Aorta (tissue), 5 donors: ENCODE data around the gene FIGN. TPM values are rescaled to one million over a fixed set of nuclear protein-coding genes. Genes with fewer than 3 reads are reported as not detected.

Experiments used
- ATAC-seq: fragments of 200-7000 bp; cut with Tn5 transposase; one replicate; pipeline ENCODE4 v1.9.1; 2022; ENCODE audit warnings: moderate library complexity; ENCODE audit not compliant: low FRiP score
- DNase-seq, 2 donors: peaks; one replicate each; pipeline ENCODE4 v3.0.0-alpha.2; 2020
- H3K27ac ChIP-seq, 2 donors: one replicate each; pipeline ENCODE4 v1.5.1; 2013; ENCODE audit warnings: low read length in 2 of 2, mild to moderate bottlenecking in 2 of 2, moderate library complexity in 2 of 2, control low read depth in 1 of 2, inconsistent platforms in 1 of 2, low read depth in 1 of 2
- H3K27me3 ChIP-seq, 2 donors: one replicate each; pipeline ENCODE4 v1.6.1; 2013; ENCODE audit warnings: control low read depth in 1 of 2, low read length in 1 of 2, mild to moderate bottlenecking in 1 of 2, moderate library complexity in 1 of 2; ENCODE audit not compliant: insufficient read depth in 2 of 2, control insufficient read depth in 1 of 2
- H3K36me3 ChIP-seq, 2 donors: one replicate each; pipeline ENCODE4 v1.6.1; 2013; ENCODE audit warnings: control low read depth in 1 of 2, low read length in 1 of 2, mild to moderate bottlenecking in 1 of 2; ENCODE audit not compliant: insufficient read depth in 2 of 2, control insufficient read depth in 1 of 2
- H3K4me1 ChIP-seq, 2 donors: one replicate each; pipeline ENCODE4 v1.6.1; 2013; ENCODE audit warnings: low read length in 2 of 2, control low read depth in 1 of 2, mild to moderate bottlenecking in 1 of 2, moderate library complexity in 1 of 2; ENCODE audit not compliant: insufficient read depth in 2 of 2, control insufficient read depth in 1 of 2
- H3K4me3 ChIP-seq, 2 donors: one replicate each; pipeline ENCODE4 v1.5.1; 2013; ENCODE audit warnings: low read length in 2 of 2, control low read depth in 1 of 2, mild to moderate bottlenecking in 1 of 2
- H3K9me3 ChIP-seq: one replicate; pipeline ENCODE4 v1.6.1; 2013; ENCODE audit warnings: mild to moderate bottlenecking, low read length; ENCODE audit not compliant: control insufficient read depth
- whole genome bisulfite sequencing, 2 donors: extraction: QIAGEN DNeasy Blood & Tissue Kit; methylation state at CpG; one replicate each; pipeline ENCODE4 v1.1.7; 2013; 5-methylcytosine and 5-hydroxymethylcytosine counted together
- intact Hi-C, 2 donors: fragments of 100-400 bp; cut with DNase I; formaldehyde crosslinking; loops; one replicate each; pipeline versions ENCODE4 v1.14.2 to v1.15.0; 2022
- polyA plus RNA-seq, 2 donors: library from polyadenylated mRNA; stranded (reverse); fragments of 200-250 nt; gene quantifications; one replicate each; pipeline ENCODE4 v1.2.3, GENCODE V29; 2013
- total RNA-seq, 2 donors: library from RNA; stranded (reverse); fragmentation: NEBNext Ultra II Directional; extraction: Animal tissue kit (Norgen Biotek cat#: 25700); gene quantifications; one replicate each; pipeline ENCODE4 v1.2.1, GENCODE V29; 2021
- donor health status: healthy with polysubstance abuse.
- donor health status: Bipolar disorder and iron deficiency.
- donor health status: DM: no; HTN: no; CAD: no.
- donor health status: DM: no; HTN: no; CAD: no.
- donor health status: DM: yes; HTN: yes; CAD: no.

The FIGN gene
- total and polyA plus RNA-seq, 4 donors: 1.6 to 27.8 (median 8.3) TPM

DNA sequence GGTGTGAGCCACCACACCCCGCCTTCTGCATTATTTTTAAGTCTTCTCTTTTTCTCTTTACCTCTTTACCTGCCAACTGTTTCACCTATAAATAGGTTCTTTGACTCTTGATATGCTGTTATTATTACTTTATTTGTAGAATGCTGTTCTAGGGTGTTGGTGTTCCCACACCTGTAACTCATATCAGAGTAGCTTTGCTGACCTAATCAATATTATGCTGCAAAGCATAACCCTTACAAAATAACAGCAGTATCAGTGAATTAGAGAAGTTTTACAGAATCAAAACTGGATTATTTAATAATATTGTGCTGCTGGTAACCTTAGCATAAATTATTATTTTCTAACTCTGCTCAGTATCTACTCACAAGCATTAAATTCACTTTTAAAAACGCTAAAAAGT lies 161.5 kb downstream of the FIGN start:
- intact Hi-C loops: no loop called here

DNA sequence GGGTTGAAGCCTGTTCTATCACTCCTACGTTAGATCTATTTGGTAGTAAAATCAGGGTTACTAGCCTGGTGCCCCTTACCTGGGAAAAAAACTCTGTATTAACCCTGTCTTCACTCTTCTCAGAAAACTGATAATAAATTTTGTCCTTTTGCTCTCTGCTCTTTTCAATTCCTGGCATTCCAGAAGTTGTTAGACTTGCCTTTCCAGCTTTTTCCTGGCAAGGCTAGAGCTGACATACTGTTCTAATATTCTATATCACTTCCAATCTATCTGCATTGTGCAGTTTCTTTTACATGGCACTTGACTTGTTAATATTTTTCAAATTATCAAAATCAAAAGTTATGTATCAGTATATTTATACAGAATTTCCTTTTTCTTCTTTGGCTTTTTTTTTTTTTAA lies 162.2 kb downstream of the FIGN start:
- no peak for ATAC-seq
- 94 to 97% methylated on average over 1 of the region's 1 CpG for WGBS, 2 donors
- Histone ChIP-seq H3K27me3 (no peaks in the 10 kb centered on the region), H3K27ac (no peak overlapping the region), H3K9me3 (no peaks in the 10 kb centered on the region), H3K4me3 (no peak overlapping the region), H3K36me3 (no peaks in the 10 kb centered on the region), H3K4me1 (no peaks in the 10 kb centered on the region)
- DNase-seq: no peak
- intact Hi-C loops: no loop called here

More for the DNA sequence above, 161.5 kb downstream of the FIGN start:
- H3K36me3 ChIP-seq: no peaks in the 10 kb centered on the region
- 92 to 96% methylated on average over 2 of the region's 2 CpGs for WGBS, 2 donors
- no peak overlapping the region for H3K4me3 ChIP-seq
- no peaks in the 10 kb centered on the region for H3K4me1 ChIP-seq
- H3K9me3 ChIP-seq: no peaks in the 10 kb centered on the region
- no peaks in the 10 kb centered on the region for H3K27me3 ChIP-seq
- ATAC-seq (no peak), DNase-seq (no peak)
- H3K27ac ChIP-seq: no peak overlapping the region

DNA sequence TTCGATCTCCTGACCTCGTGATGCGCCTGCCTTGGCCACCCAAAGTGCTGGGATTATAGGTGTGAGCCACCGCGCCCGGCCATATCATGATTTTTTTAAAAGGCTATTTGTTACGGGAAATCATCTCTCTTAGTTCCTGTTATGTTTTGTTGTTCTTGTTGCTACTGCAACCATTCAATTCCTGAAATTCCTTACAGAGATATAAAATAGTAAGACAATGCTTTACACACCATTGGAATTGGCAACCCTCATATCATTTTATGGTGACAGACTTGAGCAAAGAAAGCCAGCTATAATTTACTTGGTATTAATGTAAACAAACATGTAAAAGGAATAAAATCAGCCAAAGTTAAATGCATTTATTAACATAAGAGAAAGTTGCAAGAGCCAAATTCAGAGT lies 163.0 kb downstream of the FIGN start:
- ATAC-seq (no peak), DNase-seq (no peak)
- intact Hi-C loops: no loop called here
- Histone ChIP-seq H3K4me1 (no peaks in the 10 kb centered on the region), H3K27me3 (no peaks in the 10 kb centered on the region), H3K9me3 (no peaks in the 10 kb centered on the region), H3K4me3 (no peak overlapping the region), H3K27ac (no peak overlapping the region), H3K36me3 (no peaks in the 10 kb centered on the region)
- WGBS, 2 donors: 96% methylated on average over 7 of the region's 7 CpGs

DNA sequence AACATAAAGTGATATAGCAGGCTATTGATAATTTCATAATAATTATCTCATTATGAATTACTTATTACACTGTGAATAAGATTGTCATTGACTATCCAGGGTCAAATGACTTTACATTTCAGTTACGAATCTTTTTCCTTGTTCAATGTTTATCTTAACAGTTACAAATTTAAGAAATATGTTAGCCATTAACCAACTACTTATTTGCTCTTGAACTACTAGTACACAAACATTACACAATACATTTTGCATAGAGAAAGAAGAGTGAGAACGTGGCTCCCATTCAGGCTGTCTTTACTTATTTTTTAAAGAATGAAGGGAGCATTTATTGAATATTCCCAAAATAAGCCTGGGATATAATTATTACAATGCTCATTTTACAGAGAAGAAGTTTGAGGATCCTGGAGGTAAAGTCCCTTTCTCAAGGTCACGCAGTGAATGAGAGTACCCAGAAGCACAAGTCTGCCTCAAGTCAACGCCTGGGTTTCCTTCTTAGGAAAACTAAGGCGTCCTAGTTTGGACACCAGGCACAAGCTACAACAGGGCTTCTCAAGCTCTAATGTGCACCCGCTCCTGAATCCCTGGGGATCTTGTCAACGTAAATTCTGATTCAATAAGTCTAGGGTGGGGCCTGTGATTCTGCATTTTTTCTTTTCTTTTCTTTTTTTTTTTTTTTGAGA lies 164.2 kb downstream of the FIGN start:
- WGBS, 2 donors: 91 to 93% methylated on average over 7 of the region's 7 CpGs
- Histone ChIP-seq H3K27me3 (no peaks in the 10 kb centered on the region), H3K9me3 (no peaks in the 10 kb centered on the region), H3K27ac (no peak overlapping the region), H3K36me3 (no peaks in the 10 kb centered on the region), H3K4me1 (no peaks in the 10 kb centered on the region), H3K4me3 (no peak overlapping the region)
- no peak for DNase-seq
- intact Hi-C loops: no loop called here
- no peak for ATAC-seq

DNA sequence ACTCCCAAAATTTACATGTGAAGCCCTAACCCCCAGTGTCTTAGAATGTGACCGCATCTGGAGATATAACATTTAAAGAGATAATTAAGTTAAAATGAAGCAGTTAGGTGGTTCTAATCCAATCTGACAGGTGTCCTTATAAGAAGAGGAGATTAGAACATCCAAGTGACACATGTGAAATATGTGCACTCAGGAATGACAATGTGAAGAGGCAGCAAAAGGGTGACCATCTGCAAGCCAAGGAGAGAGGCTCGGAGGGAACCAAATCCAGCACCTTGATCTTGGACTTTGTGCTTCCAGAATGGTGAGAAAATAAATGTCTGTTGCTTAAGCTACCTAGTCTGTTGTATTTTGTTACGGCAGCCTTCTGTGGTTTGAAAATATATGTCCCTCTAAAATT lies 165.4 kb downstream of the FIGN start:
- H3K27me3 ChIP-seq: no peaks in the 10 kb centered on the region
- H3K36me3 ChIP-seq: no peaks in the 10 kb centered on the region
- no peaks in the 10 kb centered on the region for H3K9me3 ChIP-seq
- 94 to 98% methylated on average over 3 of the region's 3 CpGs for WGBS, 2 donors
- no peaks in the 10 kb centered on the region for H3K4me1 ChIP-seq
- no peak for ATAC-seq
- DNase-seq: no peak
- H3K4me3 ChIP-seq: no peak overlapping the region
- no peak overlapping the region for H3K27ac ChIP-seq
- intact Hi-C loops: no loop called here

DNA sequence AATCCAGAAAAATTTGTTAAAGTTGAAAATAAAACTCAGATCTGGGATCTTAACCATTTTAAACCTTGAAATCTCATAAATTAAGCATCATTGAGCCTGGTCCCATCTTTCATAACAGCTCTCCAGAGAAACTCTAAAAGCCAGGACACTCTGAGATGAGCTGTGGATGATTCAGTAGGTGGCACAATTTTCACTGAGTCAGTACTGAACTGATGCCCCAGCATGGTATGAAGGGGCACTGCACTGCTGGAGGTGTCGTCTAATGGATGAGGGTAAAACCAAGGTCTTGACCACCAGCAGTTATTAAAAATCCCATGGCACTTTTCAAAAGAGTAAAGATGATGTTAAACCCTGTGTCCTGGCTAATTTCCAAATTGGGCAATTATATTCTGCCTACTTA lies 170.6 kb downstream of the FIGN start:
- no peak for ATAC-seq
- 94 to 96% methylated on average over 1 of the region's 1 CpG for WGBS, 2 donors

DNA sequence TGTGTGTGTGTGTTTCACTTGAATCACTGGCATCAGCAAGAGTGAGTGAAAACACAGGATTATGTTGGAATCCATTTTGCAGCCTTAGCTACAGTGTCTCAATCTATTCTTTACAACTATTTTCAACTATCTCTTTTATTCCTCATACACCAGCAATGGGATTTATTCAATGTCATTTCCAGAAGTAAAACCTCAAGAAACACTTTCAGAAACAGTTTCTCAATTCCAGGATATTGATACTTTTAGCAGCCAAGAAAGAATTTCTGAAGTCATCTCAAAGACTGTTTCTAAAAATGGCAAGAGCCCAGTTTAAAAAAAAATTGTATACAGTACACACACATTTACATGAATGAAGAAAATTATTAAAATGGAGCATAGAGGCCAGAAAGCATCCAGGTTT lies 171.6 kb downstream of the FIGN start:
- Histone ChIP-seq H3K27me3 (no peaks in the 10 kb centered on the region), H3K36me3 (no peaks in the 10 kb centered on the region), H3K4me1 (no peaks in the 10 kb centered on the region), H3K27ac (no peak overlapping the region), H3K4me3 (no peak overlapping the region), H3K9me3 (no peaks in the 10 kb centered on the region)
- DNase-seq: no peak
- ATAC-seq: no peak
- intact Hi-C loops: no loop called here

More for the DNA sequence above, 170.6 kb downstream of the FIGN start:
- intact Hi-C loops: no loop called here
- H3K36me3 ChIP-seq: no peaks in the 10 kb centered on the region
- H3K27ac ChIP-seq: no peak overlapping the region
- H3K27me3 ChIP-seq: no peaks in the 10 kb centered on the region
- DNase-seq: no peak
- no peak overlapping the region for H3K4me3 ChIP-seq
- no peaks in the 10 kb centered on the region for H3K9me3 ChIP-seq
- no peaks in the 10 kb centered on the region for H3K4me1 ChIP-seq

DNA sequence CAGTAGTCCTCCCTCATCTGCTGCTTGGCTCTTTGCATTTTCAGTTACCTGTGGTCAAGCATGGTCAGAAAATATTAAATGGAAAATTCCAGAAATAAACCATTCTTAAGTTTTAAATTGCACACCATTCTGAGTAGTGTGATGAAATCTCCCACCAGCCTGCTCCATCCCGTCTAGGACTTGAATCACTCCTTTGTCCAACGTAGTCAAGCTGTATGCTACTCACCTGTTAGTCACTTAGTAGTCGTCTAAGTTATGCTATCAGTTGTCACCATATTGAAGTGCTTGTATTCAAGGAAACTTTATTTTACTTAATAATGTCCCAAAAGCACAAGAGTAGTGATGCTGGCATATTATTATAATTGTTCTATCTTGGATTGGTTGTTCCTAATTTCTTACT lies 172.5 kb downstream of the FIGN start:
- Histone ChIP-seq H3K4me3 (no peak overlapping the region), H3K27ac (no peak overlapping the region), H3K27me3 (no peaks in the 10 kb centered on the region), H3K36me3 (no peaks in the 10 kb centered on the region), H3K4me1 (no peaks in the 10 kb centered on the region), H3K9me3 (no peaks in the 10 kb centered on the region)
- DNase-seq: no peak
- WGBS, 2 donors: 90% methylated on average over 3 of the region's 3 CpGs
- intact Hi-C loops: no loop called here
- ATAC-seq: no peak

DNA sequence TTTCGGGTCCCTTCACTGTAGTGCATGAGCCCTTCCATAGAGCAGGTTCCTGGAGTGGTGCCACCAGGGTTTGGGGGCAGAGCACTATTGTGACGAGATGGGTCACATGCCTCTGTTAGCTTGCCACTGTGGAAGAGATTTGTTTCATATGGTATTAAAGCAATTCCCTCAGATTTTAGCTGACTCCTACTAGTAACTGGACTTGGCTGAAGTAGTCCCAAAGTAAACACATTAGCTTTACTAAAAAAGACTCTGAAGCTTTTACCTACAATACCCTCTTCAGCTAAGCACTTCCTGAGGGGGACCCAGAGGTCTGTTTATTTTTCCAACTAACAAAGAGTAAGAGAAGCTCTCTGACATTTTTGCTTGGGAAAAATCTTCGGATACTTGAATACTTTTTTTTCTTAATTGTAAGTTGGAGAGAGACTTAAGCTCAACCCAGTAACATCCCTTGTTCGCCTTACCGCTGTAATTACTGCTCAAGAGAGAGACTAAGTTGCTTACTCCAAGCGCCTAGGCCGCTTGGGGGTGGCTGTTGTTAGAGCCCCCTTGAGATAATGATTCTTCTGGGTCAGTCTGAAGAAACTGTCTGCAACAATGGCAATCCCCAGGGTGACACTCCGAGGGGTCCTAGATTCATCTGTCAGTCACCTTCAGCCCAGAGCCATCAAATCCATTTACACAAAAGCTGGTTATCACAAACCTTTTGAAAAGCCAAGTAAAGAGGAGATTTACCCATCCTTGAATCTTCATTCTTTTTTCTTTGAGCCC lies 177.4 kb downstream of the FIGN start:
- Histone ChIP-seq H3K36me3 (no peaks in the 10 kb centered on the region), H3K4me1 (peaks cover 0 to 3% of the 10 kb centered on the region in 2 donors), H3K27ac (no peak overlapping the region), H3K9me3 (no peaks in the 10 kb centered on the region), H3K27me3 (no peaks in the 10 kb centered on the region), H3K4me3 (no peak overlapping the region)
- WGBS, 2 donors: 76 to 80% methylated on average over 8 of the region's 8 CpGs
- intact Hi-C loops: no loop called here
- no peak for ATAC-seq
- DNase-seq: no peak
